DLD1 (cell line): Measurements from ENCODE around the gene CCL27.

Experiments
- in situ Hi-C: cut with HindIII; loops from 2 replicates; pipeline ENCODE4 v1.10.0; 2017; ENCODE audit warnings: low sequenced_read_pairs

Gene CCL27

DNA sequence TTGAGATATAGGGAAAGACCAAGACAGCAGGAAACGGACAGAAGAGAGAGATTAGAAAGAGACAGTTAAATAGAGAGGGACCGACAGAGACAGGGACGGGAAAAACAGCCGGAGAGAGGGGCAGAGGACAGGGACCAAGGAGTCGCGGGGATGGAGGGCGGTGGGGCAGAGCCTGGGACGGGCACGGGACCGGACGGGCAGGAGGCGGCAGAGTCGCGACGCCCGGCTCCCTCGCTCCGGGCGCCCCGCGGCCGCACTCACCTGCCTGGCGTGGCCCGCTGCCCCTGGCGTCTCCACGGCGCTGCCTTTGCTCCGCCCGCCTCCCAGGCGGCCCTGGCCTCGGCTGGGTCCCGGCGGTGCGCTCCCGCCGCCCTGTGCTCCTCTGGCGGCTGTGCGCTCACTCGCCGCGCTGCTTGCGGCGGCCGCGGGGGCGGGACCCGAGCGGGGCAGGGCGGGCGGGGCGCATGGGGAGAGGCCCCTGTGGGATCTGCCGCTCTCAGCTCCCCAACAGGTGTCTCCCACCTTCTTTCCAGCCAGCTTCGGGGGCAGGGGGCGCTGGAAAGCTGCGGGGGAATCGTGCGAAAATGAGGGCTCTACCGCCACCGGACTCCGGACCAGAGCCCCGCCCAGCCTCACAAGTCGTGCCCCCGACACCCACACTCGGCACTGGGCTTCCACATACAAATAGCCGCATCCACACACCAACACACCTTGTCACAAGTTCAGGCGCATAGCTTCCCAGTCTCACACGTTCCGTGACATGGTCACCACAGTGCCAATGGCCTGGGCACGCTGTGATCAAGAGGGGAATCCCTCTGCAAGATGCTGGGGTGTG is 33.6 kb downstream of the CCL27 start, which contains the start of gene ARID3C:
ARID3C (minus strand) TSS at position 411 of the 835 bp plus-strand sequence. CDS start 1,052 bp downstream, outside the sequence.
- in situ Hi-C loops = no loop called here

DNA sequence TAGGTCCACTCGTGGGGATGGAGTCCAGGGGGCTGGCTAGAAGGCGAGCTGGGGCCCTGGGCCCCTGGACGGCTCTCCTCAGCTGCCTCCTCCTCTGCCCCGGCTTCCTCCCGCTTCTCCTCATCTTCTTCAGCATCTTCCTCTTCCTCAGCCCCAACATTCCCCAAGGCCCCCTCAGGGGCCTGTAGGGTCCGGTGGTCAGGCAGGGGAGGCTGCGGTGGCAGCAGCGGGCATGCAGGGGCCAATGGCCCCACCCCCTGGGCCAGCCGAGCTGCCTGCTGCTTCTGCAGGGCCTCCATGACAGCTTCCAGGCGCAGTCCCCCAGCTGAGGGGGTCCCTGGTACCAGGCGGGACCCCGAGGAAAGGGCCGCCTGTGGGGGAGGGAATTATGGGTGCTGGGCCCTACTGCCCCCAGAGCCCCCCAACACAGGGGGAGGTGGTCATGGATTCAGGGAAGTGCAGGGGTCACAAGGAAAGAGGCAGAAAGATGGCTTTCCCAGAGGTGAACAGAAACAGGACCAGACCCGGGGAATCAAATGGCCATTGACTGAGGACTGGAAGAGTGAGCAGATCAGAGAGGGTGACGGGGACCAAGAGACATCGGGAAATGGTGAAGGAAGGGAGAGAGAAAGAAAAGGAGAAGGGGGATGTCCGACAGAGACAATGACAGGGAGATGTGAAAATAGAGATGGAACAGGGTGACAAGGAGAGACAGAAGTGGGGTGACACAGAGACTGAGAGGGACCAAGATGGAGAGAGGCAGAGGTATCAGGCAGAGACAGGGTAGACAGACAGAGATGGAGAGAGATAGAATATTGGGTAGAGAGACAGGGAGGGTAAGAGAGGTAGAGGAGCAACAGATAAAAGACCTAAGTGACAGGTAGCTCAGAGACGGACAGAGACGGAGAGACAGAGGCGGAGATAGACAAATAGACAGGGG is 34.5 kb downstream of the CCL27 start:
- in situ Hi-C loops = no loop called here

DNA sequence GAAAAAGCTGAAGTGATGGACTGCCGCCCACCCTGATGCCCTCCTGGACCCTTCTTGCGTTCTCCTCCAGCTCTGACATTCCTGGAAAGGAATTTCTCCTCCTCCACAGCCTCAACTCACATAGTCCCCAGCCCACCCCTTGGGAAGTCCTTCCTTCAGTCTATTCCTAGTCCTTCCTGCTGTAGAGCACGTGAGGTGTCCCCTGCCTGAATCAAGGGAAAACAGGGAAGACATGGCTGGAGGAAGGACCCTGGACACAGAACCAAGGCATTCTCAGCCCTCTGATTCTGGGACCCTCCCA is 37.3 kb downstream of the CCL27 start:
- in situ Hi-C loops = no loop called here

DNA sequence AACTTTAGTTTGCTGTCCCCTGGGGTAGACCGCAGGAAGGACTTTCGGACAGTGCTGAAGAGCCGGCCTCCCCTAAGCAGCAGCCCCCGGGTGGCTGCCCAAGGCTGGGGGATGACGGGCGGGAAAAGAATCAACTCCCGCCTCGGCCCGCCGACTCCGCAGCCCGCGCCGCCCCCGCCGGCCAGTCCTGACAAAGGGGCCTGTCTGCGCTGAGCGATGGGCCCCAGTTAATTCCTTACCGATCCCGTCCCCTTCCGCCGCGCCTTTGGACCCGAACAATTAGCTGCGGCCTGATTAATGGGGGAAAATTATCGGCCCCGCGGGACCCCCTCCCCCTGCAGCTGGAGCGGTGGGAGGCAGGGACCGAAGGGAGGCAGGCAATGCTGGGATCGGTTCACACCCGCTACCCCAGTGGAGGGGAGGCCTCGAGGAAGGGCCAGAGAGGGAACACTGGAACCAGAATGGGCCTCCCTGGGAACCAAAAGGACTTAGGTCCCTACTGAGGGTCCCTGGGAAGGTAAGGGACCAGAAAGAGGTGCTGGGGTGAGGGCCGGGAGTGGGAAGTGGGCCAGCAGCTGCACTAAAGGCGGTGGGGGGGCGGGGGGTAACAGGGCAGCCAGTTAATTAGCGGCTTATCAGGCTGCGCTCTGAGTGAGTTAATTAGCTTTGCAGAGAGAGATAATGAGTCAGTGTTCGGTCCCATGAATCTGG is 37.8 kb downstream of the CCL27 start:
- in situ Hi-C loops = no loop called here

DNA sequence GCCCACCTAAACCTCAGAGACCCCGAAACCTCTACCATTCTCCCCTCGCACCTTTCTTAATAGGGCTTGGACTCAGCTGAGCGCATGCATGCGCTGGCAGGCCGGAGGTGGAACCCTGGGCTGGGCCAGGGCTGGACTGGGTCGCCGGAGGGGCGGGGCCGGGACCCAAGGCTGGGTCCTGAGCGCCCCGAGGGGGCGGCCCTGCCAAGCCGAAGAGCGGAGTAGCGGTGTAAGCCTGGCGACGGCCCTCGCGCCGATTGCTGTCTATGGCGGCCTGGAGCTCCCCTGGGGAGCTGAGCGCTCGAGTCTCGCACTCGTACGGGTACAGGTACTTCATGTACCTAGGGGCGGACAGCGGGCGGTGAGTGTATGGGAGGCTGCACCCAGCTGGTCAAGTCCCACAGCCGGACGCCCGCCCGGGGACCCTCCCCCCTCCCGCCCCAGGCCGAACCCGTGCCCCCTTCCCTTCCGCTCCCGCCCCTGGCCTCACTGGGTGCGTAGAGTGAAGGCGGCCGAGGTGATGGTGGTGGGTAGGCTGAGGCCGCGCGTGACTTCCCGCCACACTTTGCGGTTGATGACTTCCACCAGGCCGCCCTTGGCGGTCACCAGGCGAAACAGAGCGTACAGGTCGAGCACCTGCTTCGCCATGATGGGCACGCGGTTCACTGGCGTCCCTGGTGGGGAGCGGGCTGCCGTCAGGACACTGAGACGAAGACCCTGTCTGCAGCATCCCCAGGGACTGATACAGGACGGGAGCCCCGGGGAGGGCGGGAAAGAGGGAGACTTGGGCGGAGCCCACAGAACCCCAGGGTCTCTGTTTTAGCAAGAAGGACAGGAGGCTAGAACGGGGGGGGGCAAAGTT is 38.9 kb downstream of the CCL27 start:
- in situ Hi-C loops = no loop called here

DNA sequence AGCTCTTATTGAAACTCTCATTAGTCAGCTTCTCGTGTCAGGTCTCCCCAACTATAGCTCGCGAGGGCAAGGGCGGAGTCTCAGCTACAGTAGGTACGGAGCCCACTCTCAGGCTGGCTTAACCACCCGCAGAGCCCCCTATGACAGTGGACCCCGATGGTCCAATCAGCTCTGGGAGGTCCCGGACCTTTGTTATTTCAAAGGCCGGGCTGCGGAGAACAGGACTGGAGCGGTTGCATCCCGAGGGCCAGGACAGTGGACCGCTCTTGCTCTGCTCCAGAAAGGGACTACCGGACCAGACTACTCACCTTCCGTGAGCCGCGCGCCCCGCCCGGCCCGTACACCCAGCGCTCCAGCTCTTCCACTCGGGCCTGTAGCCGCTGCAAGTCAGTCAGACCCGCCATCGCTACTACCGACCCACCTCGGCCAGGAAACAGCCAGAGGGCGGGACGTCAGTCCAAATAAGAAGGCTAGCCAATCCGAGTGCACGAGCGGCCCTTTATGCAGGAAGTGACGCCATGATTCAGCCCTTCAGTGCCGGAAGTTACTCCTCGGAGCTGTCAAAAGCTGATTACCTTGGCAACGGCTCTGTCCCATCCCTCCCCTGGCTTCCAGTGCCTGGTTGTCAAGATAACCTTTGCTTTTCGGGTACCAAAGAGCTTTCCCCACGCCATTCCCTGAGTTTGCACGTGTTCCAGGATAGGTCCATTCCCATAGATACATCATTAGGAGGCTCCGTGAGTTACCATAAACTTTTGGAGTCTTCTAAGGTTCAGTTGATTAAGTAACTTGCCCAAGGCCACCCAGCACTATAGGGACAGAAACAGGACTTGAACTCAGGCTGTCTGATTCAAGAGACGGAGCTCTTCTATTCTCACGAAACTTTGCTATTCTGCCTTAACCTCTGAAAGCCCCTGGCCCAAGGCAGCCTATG is 42.1 kb downstream of the CCL27 start, which contains the start of gene DCTN3:
DCTN3 (minus strand) TSS at position 435 of the 934 bp plus-strand sequence; CDS start at position 404, 31 bp downstream.
- in situ Hi-C loops = no loop called here

DNA sequence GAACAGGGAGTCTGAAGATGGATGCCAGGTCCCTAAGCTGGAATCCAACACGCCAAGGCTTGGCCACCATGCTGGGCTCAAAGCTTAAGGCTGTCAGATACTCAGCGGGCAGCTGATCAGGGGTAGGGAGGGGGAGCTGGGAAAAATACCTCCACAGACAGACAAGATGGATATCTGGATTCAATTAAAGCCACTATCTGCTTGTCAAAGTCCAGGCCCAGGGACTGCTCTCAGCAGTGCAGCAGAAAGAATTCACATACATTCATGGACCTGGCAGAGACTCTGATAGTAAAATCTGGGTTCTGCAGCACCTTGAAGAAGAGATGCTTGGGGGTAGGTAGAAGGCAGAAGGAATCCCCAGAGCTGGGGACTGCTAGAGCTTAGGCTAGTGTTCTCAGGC is 47.3 kb downstream of the CCL27 start:
- in situ Hi-C loops = no loop called here

DNA sequence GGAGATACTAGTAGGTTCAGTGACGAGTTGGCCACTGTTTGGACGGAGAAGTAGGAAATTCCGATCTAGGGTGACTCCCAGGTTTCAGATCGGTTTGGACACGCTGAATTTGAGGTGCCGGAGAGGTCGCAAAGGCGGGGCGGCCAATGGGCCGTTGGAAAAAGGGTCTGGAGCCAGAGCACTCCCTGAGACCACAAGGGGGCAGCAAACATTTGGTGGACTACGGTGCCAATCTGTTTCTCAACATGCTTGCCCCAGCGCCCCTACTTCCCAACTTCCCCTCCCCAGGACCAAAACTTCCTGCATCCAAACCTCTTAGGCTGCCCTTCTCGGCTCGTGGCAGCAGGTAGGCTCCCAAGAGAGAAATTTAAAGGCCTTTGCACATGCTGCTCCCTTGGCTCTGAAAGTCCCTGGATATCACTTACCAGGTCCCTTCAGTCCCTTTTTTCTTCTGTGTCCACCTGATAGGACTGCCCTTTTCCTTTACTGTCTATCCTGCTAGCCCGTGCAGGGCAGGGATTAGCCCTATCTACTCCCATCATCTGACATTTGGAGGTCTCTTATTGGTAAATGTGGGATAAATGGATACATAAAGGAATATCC is 49.6 kb downstream of the CCL27 start:
- in situ Hi-C loops = no loop called here
